ENCODE results near the gene SPATS2L. TPM values are rescaled to one million over a fixed set of nuclear protein-coding genes. Genes with fewer than 3 reads are reported as not detected.

Gene SPATS2L
- not detected in 2 replicates for total RNA-seq (2014; rRNA removed; shearing (Covaris generic); ENCODE audit: low replicate concordance)

- H3K9me2 ChIP-seq (replicated peaks; ENCODE audit: insufficient read depth, low read length): no peaks in the 10 kb centered on the region
- no peak within 1 kb of the TSS for H3K4me3 ChIP-seq (ENCODE audit: low read length)
- no peak within 1 kb of the TSS for H3K27ac ChIP-seq (ENCODE audit: low read length)
- H3K36me3 ChIP-seq (ENCODE audit: insufficient read depth, low read length): no peaks in the 10 kb centered on the region
- no peaks in the 10 kb centered on the region for H3K9me3 ChIP-seq (ENCODE audit: low read length)
- H4K20me1 ChIP-seq (ENCODE audit: insufficient read depth, low read depth, low read length): no peaks in the 10 kb centered on the region
- no peaks in the 10 kb centered on the region for H3K27me3 ChIP-seq (ENCODE audit: low read length)
- no peak for DNase-seq
- H3K9ac ChIP-seq (ENCODE audit: low read length): no peak within 1 kb of the TSS
- no peaks in the 10 kb centered on the region for H3K4me1 ChIP-seq (ENCODE audit: low read length)
- no peak within 1 kb of the TSS for H3K4me2 ChIP-seq (ENCODE audit: low read depth, low read length, poor library complexity, severe bottlenecking)
- no peaks in the 10 kb centered on the region for H3K79me2 ChIP-seq (ENCODE audit: low read length)
- no peak within 1 kb of the TSS for H2AFZ ChIP-seq (ENCODE audit: low read length)
Observed at GRCh38 chr2:200306196-200306930, at the start of gene SPATS2L. TSS of gene SPATS2L (plus strand) at chr2:200306693. CDS start at chr2:200389245, 82,552 bp downstream.

- Histone ChIP-seq H3K9ac (ENCODE audit: low read length) (no peak overlapping the region), H3K4me1 (ENCODE audit: low read length) (no peaks in the 10 kb centered on the region), H3K4me3 (ENCODE audit: low read length) (no peak overlapping the region), H3K36me3 (ENCODE audit: insufficient read depth, low read length) (no peaks in the 10 kb centered on the region), H3K4me2 (ENCODE audit: low read depth, low read length, poor library complexity, severe bottlenecking) (no peak overlapping the region), H3K27ac (ENCODE audit: low read length) (no peak overlapping the region), H3K27me3 (ENCODE audit: low read length) (no peaks in the 10 kb centered on the region), H3K79me2 (ENCODE audit: low read length) (no peaks in the 10 kb centered on the region), H4K20me1 (ENCODE audit: insufficient read depth, low read depth, low read length) (no peaks in the 10 kb centered on the region), H3K9me3 (ENCODE audit: low read length) (no peaks in the 10 kb centered on the region), H2AFZ (ENCODE audit: low read length) (no peak overlapping the region), H3K9me2 (replicated peaks; ENCODE audit: insufficient read depth, low read length) (no peaks in the 10 kb centered on the region)
- no peak for DNase-seq
Observed at GRCh38 chr2:200257570-200257969, 48.9 kb upstream of the SPATS2L start.

- H3K4me2 ChIP-seq (ENCODE audit: low read depth, low read length, poor library complexity, severe bottlenecking): no peak overlapping the region
- H3K4me1 ChIP-seq (ENCODE audit: low read length): no peaks in the 10 kb centered on the region
- DNase-seq: no peak
- H3K9me3 ChIP-seq (ENCODE audit: low read length): no peaks in the 10 kb centered on the region
- no peaks in the 10 kb centered on the region for H3K79me2 ChIP-seq (ENCODE audit: low read length)
- no peak overlapping the region for H3K9ac ChIP-seq (ENCODE audit: low read length)
- no peaks in the 10 kb centered on the region for H3K9me2 ChIP-seq (replicated peaks; ENCODE audit: insufficient read depth, low read length)
- no peak overlapping the region for H3K4me3 ChIP-seq (ENCODE audit: low read length)
- no peaks in the 10 kb centered on the region for H4K20me1 ChIP-seq (ENCODE audit: insufficient read depth, low read depth, low read length)
- no peaks in the 10 kb centered on the region for H3K27me3 ChIP-seq (ENCODE audit: low read length)
- no peak overlapping the region for H2AFZ ChIP-seq (ENCODE audit: low read length)
- no peaks in the 10 kb centered on the region for H3K36me3 ChIP-seq (ENCODE audit: insufficient read depth, low read length)
- H3K27ac ChIP-seq (ENCODE audit: low read length): no peak overlapping the region
Observed at GRCh38 chr2:200258081-200258480, 48.4 kb upstream of the SPATS2L start.

GRCh38 chr2:200258881-200259576 is 47.5 kb upstream of the SPATS2L start:
- Histone ChIP-seq H3K4me3 (ENCODE audit: low read length) (no peak overlapping the region), H3K4me2 (ENCODE audit: low read depth, low read length, poor library complexity, severe bottlenecking) (no peak overlapping the region), H3K9me2 (replicated peaks; ENCODE audit: insufficient read depth, low read length) (no peaks in the 10 kb centered on the region), H2AFZ (ENCODE audit: low read length) (no peak overlapping the region), H3K27ac (ENCODE audit: low read length) (no peak overlapping the region), H3K9me3 (ENCODE audit: low read length) (no peaks in the 10 kb centered on the region), H3K4me1 (ENCODE audit: low read length) (no peaks in the 10 kb centered on the region), H3K27me3 (ENCODE audit: low read length) (no peaks in the 10 kb centered on the region), H4K20me1 (ENCODE audit: insufficient read depth, low read depth, low read length) (no peaks in the 10 kb centered on the region), H3K36me3 (ENCODE audit: insufficient read depth, low read length) (no peaks in the 10 kb centered on the region), H3K9ac (ENCODE audit: low read length) (no peak overlapping the region), H3K79me2 (ENCODE audit: low read length) (no peaks in the 10 kb centered on the region)
- no peak for DNase-seq

GRCh38 chr2:200259577-200259957 is 46.9 kb upstream of the SPATS2L start:
- H3K27me3 ChIP-seq (ENCODE audit: low read length): no peaks in the 10 kb centered on the region
- H3K4me3 ChIP-seq (ENCODE audit: low read length): no peak overlapping the region
- no peaks in the 10 kb centered on the region for H3K4me1 ChIP-seq (ENCODE audit: low read length)
- H3K36me3 ChIP-seq (ENCODE audit: insufficient read depth, low read length): no peaks in the 10 kb centered on the region
- no peaks in the 10 kb centered on the region for H3K9me2 ChIP-seq (replicated peaks; ENCODE audit: insufficient read depth, low read length)
- no peaks in the 10 kb centered on the region for H4K20me1 ChIP-seq (ENCODE audit: insufficient read depth, low read depth, low read length)
- H3K9ac ChIP-seq (ENCODE audit: low read length): no peak overlapping the region
- DNase-seq: no peak
- H3K27ac ChIP-seq (ENCODE audit: low read length): no peak overlapping the region
- H3K79me2 ChIP-seq (ENCODE audit: low read length): no peaks in the 10 kb centered on the region
- no peak overlapping the region for H3K4me2 ChIP-seq (ENCODE audit: low read depth, low read length, poor library complexity, severe bottlenecking)
- no peak overlapping the region for H2AFZ ChIP-seq (ENCODE audit: low read length)
- no peaks in the 10 kb centered on the region for H3K9me3 ChIP-seq (ENCODE audit: low read length)

GRCh38 chr2:200262047-200262446 is 44.4 kb upstream of the SPATS2L start:
- no peaks in the 10 kb centered on the region for H3K79me2 ChIP-seq (ENCODE audit: low read length)
- no peaks in the 10 kb centered on the region for H3K4me1 ChIP-seq (ENCODE audit: low read length)
- H2AFZ ChIP-seq (ENCODE audit: low read length): no peak overlapping the region
- H3K36me3 ChIP-seq (ENCODE audit: insufficient read depth, low read length): no peaks in the 10 kb centered on the region
- DNase-seq: no peak
- H3K4me2 ChIP-seq (ENCODE audit: low read depth, low read length, poor library complexity, severe bottlenecking): no peak overlapping the region
- no peak overlapping the region for H3K27ac ChIP-seq (ENCODE audit: low read length)
- H3K9ac ChIP-seq (ENCODE audit: low read length): no peak overlapping the region
- no peaks in the 10 kb centered on the region for H4K20me1 ChIP-seq (ENCODE audit: insufficient read depth, low read depth, low read length)
- H3K4me3 ChIP-seq (ENCODE audit: low read length): no peak overlapping the region
- no peaks in the 10 kb centered on the region for H3K27me3 ChIP-seq (ENCODE audit: low read length)
- no peaks in the 10 kb centered on the region for H3K9me3 ChIP-seq (ENCODE audit: low read length)
- H3K9me2 ChIP-seq (replicated peaks; ENCODE audit: insufficient read depth, low read length): no peaks in the 10 kb centered on the region

- H3K4me1 ChIP-seq (ENCODE audit: low read length): no peaks in the 10 kb centered on the region
- no peak overlapping the region for H3K27ac ChIP-seq (ENCODE audit: low read length)
- no peak overlapping the region for H3K9ac ChIP-seq (ENCODE audit: low read length)
- no peak overlapping the region for H3K4me2 ChIP-seq (ENCODE audit: low read depth, low read length, poor library complexity, severe bottlenecking)
- H3K27me3 ChIP-seq (ENCODE audit: low read length): no peaks in the 10 kb centered on the region
- H3K36me3 ChIP-seq (ENCODE audit: insufficient read depth, low read length): no peaks in the 10 kb centered on the region
- no peaks in the 10 kb centered on the region for H3K79me2 ChIP-seq (ENCODE audit: low read length)
- no peaks in the 10 kb centered on the region for H3K9me2 ChIP-seq (replicated peaks; ENCODE audit: insufficient read depth, low read length)
- H4K20me1 ChIP-seq (ENCODE audit: insufficient read depth, low read depth, low read length): no peaks in the 10 kb centered on the region
- H3K9me3 ChIP-seq (ENCODE audit: low read length): no peaks in the 10 kb centered on the region
- no peak overlapping the region for H3K4me3 ChIP-seq (ENCODE audit: low read length)
- H2AFZ ChIP-seq (ENCODE audit: low read length): no peak overlapping the region
- DNase-seq: no peak
Observed at GRCh38 chr2:200263279-200263678, 43.2 kb upstream of the SPATS2L start.

- no peak overlapping the region for H2AFZ ChIP-seq (ENCODE audit: low read length)
- H3K4me2 ChIP-seq (ENCODE audit: low read depth, low read length, poor library complexity, severe bottlenecking): no peak overlapping the region
- no peak for DNase-seq
- H3K9me2 ChIP-seq (replicated peaks; ENCODE audit: insufficient read depth, low read length): no peaks in the 10 kb centered on the region
- H3K4me1 ChIP-seq (ENCODE audit: low read length): no peaks in the 10 kb centered on the region
- H3K9me3 ChIP-seq (ENCODE audit: low read length): no peaks in the 10 kb centered on the region
- no peak overlapping the region for H3K9ac ChIP-seq (ENCODE audit: low read length)
- H3K36me3 ChIP-seq (ENCODE audit: insufficient read depth, low read length): no peaks in the 10 kb centered on the region
- H3K4me3 ChIP-seq (ENCODE audit: low read length): no peak overlapping the region
- no peaks in the 10 kb centered on the region for H4K20me1 ChIP-seq (ENCODE audit: insufficient read depth, low read depth, low read length)
- H3K27me3 ChIP-seq (ENCODE audit: low read length): no peaks in the 10 kb centered on the region
- H3K79me2 ChIP-seq (ENCODE audit: low read length): no peaks in the 10 kb centered on the region
- no peak overlapping the region for H3K27ac ChIP-seq (ENCODE audit: low read length)
Observed at GRCh38 chr2:200264631-200265030, 41.9 kb upstream of the SPATS2L start.
